Stimulated activated CD4-positive, alpha-beta T cell treated with anti-CD3 and anti-CD28 coated beads, Interleukin-1b, Interleukin-23, amount 100 ng/mL, for 1 hour (primary cell): ENCODE results near the gene XRCC4.

Experiments
- DNase-seq, 2 donors: peaks; one replicate each; pipeline ENCODE4 v3.0.0-alpha.2; 2020; ENCODE audit warnings: low read depth in 2 of 2

The XRCC4 gene

GRCh38 chr5:83270311-83270710, 193.0 kb downstream of the XRCC4 start:
- DNase-seq = no peak

DNA sequence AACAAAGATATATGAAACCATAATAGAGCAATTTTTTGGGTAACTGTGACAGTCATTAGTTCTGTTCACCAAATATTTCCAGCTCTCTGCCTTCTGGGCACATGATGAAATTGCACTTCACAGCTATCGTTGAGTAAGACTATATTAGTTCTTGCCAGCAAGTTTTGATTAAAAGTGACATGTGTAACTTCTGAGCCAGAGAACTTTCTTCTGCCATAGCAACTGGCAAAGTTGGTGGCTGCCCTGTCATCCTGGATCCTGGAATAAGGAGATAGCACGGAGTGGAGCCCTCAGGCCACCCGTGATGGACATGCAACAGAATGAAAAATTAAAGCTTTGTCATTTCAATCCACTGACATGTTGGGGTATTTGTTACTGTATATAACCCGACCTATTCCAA, 199.8 kb downstream of the XRCC4 start:
- DNase-seq = no peak

GRCh38 chr5:83277953-83278352, 200.6 kb downstream of the XRCC4 start:
- no peak for DNase-seq

DNA sequence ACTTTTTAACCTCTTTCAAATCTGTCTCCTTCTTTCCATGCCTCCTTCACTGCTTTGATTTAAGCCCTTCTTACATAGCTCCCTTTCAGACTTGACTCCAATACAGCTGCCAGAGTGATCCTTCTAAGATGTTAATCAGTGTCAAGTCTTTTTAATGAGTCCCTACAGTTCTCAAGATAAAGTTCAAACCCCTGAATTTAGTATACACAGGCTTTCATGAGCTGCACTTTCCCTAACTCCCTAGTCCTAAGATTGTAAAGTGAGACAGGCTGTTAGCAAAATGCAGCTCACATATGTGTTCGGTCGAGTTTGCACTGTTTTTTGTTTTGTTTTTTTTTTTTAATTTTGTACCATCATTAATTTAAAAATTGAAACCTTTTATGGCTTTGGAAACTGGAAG, 203.8 kb downstream of the XRCC4 start:
- DNase-seq = no peak

DNA sequence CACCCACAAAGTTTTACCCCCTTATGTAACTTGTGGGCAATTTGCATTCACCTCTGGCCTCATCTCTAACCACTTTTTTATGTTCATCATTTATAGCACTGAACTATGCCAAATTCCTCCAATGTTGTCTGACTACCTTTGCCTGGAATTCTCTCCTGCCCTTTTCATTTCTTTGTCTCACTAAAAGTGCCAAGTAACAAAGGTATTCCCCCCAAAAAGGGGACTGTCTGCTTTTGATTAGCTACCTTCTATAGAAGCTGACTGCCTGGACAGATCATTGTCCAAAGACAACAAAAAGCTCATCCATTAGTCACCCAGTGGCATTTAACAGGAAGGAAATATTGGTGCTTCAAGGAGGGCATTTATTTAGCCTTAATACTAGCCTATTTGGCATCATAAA, 204.3 kb downstream of the XRCC4 start:
- no peak for DNase-seq

DNA sequence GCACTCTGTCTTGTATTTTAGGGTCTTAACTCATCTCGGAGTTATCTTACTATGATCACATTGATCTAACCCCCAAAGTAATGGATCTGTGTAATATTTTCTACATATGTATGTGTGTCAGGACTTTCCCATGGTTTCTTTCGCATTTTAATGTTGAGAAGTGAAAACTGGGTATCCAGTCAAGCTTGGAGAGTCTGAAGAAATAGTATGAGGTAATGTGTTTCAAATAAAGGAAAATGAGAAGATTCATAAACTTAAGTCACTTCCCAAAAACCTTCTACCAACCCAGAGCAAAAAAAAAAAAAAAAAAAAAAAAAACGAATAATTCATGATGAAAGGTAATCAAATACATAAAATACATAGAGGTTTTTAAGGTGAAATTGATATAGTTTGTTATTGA, 206.4 kb downstream of the XRCC4 start:
- no peak for DNase-seq

GRCh38 chr5:83285661-83286398, 208.5 kb downstream of the XRCC4 start:
- no peak for DNase-seq

- no peak for DNase-seq
Measured at GRCh38 chr5:83294246-83294645, 216.9 kb downstream of the XRCC4 start.

DNA sequence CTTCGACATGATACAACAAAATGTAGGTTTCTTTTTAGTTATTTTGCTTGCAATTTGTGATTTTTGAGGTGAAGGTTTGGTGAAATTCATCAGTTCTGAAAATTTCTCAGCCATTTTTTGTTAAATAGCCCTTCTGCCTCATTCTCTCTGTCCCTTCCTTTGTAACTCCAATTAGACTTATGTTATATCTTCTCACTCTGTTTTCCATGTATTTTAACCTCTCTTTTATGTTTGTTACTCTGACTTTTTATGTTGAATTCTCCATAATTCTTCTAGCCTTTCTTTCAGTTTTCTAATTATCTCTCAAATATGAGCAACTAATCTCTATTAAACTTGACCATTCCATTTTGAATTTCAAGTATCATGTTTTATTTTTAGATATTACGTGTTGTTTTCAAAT, 222.0 kb downstream of the XRCC4 start:
- DNase-seq = no peak

GRCh38 chr5:83306572-83307241, 229.4 kb downstream of the XRCC4 start:
- DNase-seq = no peak

GRCh38 chr5:83312663-83313062, 235.3 kb downstream of the XRCC4 start:
- DNase-seq = no peak

DNA sequence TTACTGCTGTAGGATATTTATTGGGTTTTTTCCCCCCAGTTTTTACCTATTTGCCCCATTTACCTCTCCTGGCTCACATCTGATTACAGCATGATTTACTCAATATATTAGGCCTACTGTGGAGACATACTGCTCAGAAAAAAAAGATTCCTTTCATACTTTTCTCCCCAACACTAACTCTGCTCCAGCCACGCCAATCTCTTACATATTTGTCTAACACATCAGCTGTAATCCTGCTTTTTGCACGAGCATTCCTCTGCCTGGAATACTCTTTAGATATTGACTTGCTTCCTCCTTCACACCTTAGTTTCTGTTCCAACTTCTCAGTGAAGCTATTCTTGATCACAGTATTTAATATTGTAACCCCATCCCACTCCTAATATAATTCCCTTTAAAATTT, 236.1 kb downstream of the XRCC4 start:
- DNase-seq = no peak

GRCh38 chr5:83321483-83322055, 244.2 kb downstream of the XRCC4 start:
- DNase-seq = no peak

- no peak for DNase-seq
Measured at GRCh38 chr5:83322273-83322924, 245.1 kb downstream of the XRCC4 start.

DNA sequence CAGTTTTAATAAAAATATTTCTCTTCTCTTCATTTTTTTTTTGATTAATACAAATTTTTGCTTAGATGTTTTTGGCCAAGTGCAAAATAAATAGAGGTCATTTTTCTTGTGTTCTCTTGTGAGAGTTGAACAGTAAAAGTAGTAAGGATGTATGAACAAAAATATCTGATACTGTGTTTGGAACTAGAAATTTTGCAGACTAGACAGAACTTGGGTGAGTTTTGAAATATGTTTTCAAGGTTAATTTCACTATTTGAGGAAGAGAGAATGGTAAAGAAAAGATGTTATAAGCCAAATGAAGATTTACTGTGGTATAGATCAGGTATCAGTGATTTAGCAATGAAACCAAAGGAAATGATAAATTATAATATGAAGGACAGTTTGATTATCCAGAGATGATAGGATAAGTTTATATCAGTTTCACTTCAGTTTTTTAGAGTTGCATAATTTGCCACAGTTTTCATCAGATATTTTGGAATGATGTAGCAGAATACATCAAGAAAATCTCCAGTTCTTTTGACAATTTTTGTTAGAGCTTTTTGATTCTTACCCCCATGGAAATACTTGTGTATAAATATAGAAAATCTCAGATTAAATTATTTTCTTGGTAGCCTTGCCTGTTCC, 246.3 kb downstream of the XRCC4 start:
- no peak for DNase-seq

DNA sequence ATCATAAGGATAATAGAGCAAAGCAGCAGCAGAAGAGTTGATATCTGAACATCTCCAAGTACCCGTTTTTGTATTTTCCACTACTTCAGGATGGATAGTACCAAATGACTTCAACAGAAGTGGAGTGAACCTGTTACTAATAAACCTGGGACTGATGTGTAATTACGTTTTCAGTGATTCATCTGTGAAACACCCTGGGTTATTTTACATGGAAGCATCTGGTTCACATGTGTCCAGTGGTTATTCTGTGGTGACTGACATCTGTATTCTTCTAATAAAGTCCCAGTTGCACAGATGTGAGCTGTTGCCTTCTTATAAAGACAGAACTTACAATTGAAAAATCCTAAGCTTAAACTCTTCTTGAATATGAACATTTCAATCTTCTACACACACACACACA, 254.5 kb downstream of the XRCC4 start:
- DNase-seq = no peak

GRCh38 chr5:83337453-83338035, 260.2 kb downstream of the XRCC4 start:
- DNase-seq = no peak

GRCh38 chr5:83340511-83340918, 263.2 kb downstream of the XRCC4 start:
- DNase-seq = no peak

DNA sequence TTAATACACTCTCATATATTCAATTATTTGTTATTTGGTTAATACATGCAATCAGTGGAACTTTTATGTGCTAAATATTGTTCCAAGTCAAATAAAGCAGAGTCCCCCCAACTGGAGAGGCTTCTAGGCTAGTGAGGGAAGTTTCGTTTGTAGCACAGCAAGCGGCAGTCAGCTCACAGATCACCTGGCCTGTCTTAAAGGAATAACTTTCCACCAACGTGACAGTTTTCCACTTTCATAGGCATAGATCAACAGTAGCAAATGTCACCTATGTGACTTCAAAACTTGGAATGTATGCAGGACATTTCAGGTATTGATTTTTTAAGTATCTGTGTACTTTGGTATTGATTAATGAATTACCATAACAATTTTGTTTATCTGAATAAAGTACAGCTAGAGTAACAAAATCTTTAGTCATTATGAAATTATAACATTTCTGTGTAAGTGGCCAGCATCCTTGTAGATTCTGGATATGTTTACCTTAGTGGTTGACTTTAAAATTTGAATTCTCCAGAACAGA, 264.5 kb downstream of the XRCC4 start:
- DNase-seq = no peak

- DNase-seq = no peak
Measured at GRCh38 chr5:83342465-83342864, 265.1 kb downstream of the XRCC4 start.

- no peak for DNase-seq
Measured at GRCh38 chr5:83343299-83343698, 266.0 kb downstream of the XRCC4 start.

GRCh38 chr5:83345423-83345822, 268.1 kb downstream of the XRCC4 start:
- no peak for DNase-seq
